OCI-M1 (cell line): Measurements from ENCODE around the gene HS6ST3.
"Not testable (repeated sequence)": the region's sequence is repeated elsewhere in the genome, so short reads cannot be mapped to it uniquely, and the experiment has no call there.

Source experiments
- DNase-seq: peaks from one replicate; lab custom pipeline; 2025; lab: John Stamatoyannopoulos, UW

The HS6ST3 gene

GRCh38 chr13:96089749-96090239 is at the start of gene HS6ST3:
Gene HS6ST3 (plus strand): TSS chr13:96090107.
- no peak for DNase-seq

GRCh38 chr13:96041326-96042110 is 48.4 kb upstream of the HS6ST3 start:
- no peak for DNase-seq

- DNase-seq, result no peak
Observed at GRCh38 chr13:96044238-96044637, 45.7 kb upstream of the HS6ST3 start.

- not testable (repeated sequence) for DNase-seq
Observed at GRCh38 chr13:96046449-96047126, 43.3 kb upstream of the HS6ST3 start.

- DNase-seq, result not testable (repeated sequence)
Observed at GRCh38 chr13:96050955-96051354, 39.0 kb upstream of the HS6ST3 start.

- DNase-seq, result not testable (repeated sequence)
Observed at GRCh38 chr13:96051491-96051890, 38.4 kb upstream of the HS6ST3 start.

GRCh38 chr13:96051946-96052345 is 38.0 kb upstream of the HS6ST3 start:
- not testable (repeated sequence) for DNase-seq

GRCh38 chr13:96052656-96053002 is 37.3 kb upstream of the HS6ST3 start:
- DNase-seq, result peak; percentile 64

GRCh38 chr13:96053003-96053703 is 36.8 kb upstream of the HS6ST3 start, which contains the start of gene UGGT2:
Gene UGGT2 (minus strand): TSS chr13:96053401. CDS start chr13:96053312, 89 bp downstream.
- peak; percentile 97 for DNase-seq

- DNase-seq, result no peak
Observed at GRCh38 chr13:96065849-96066248, 24.1 kb upstream of the HS6ST3 start.

GRCh38 chr13:96068729-96069128 is 21.2 kb upstream of the HS6ST3 start:
- DNase-seq, result no peak

GRCh38 chr13:96071504-96071903 is 18.4 kb upstream of the HS6ST3 start:
- no peak for DNase-seq

- DNase-seq, result no peak
Observed at GRCh38 chr13:96072392-96072791, 17.5 kb upstream of the HS6ST3 start.

- peak; percentile 68 for DNase-seq
Observed at GRCh38 chr13:96075953-96076543, 13.9 kb upstream of the HS6ST3 start.

GRCh38 chr13:96080676-96081075 is 9.2 kb upstream of the HS6ST3 start:
- no peak for DNase-seq

GRCh38 chr13:96081888-96082287 is 8.0 kb upstream of the HS6ST3 start:
- no peak for DNase-seq

- DNase-seq, result no peak
Observed at GRCh38 chr13:96082640-96083039, 7.3 kb upstream of the HS6ST3 start.

GRCh38 chr13:96086736-96087135 is 3.2 kb upstream of the HS6ST3 start:
- DNase-seq, result no peak

- DNase-seq, result no peak
Observed at GRCh38 chr13:96089139-96089538, 768 bp upstream of the HS6ST3 start.

- DNase-seq, result no peak
Observed at GRCh38 chr13:96090240-96091101, 564 bp downstream of the HS6ST3 start.
